Upper lobe of right lung (tissue), 1 donor: ENCODE data around the gene WRAP53. TPM values are rescaled to one million over a fixed set of nuclear protein-coding genes. Genes with fewer than 3 reads are reported as not detected.
A peak's percentile ranks its signal among the peaks of the same experiment; 100 is the strongest.

Experiments
- ATAC-seq: fragments of 200-7000 bp; cut with Tn5 transposase; one replicate; pipeline ENCODE4 v1.9.1; 2020; ENCODE audit warnings: mild to moderate bottlenecking, moderate library complexity
- DNase-seq: peaks from one replicate; pipeline ENCODE4 v3.0.0-alpha.2; 2020
- H3K27ac ChIP-seq: fragments of 200-600 bp; one replicate; pipeline ENCODE4 v1.8.0; 2022
- H3K27me3 ChIP-seq: fragments of 200-600 bp; one replicate; pipeline ENCODE4 v1.8.0; 2022; ENCODE audit warnings: mild to moderate bottlenecking
- H3K36me3 ChIP-seq: fragments of 200-600 bp; one replicate; pipeline ENCODE4 v1.8.0; 2022
- H3K4me1 ChIP-seq: fragments of 200-600 bp; one replicate; pipeline ENCODE4 v1.8.0; 2022
- H3K4me3 ChIP-seq: fragments of 200-600 bp; one replicate; pipeline ENCODE4 v1.8.0; 2022; ENCODE audit warnings: mild to moderate bottlenecking
- H3K9me3 ChIP-seq: fragments of 200-600 bp; one replicate; pipeline ENCODE4 v1.8.0; 2022
- intact Hi-C: fragments of 100-400 bp; cut with DNase I; formaldehyde crosslinking; loops from one replicate; pipeline ENCODE4 v1.11.0; 2022
- total RNA-seq: library from RNA; stranded (reverse); fragmentation: NEBNext Ultra II Directional; extraction: Animal tissue kit (Norgen Biotek cat#: 25700); gene quantifications from one replicate; pipeline ENCODE4 v1.2.1, GENCODE V29; 2021
- TF ChIP-seq, protein P1 (sequence below): fragments of 200-600 bp; IDR thresholded peaks from one replicate; pipeline ENCODE4 v1.8.0; 2022; ENCODE audit warnings: antibody characterized with exemption
- donor health status: DM: no; HTN: yes; CAD: no; lungs with severe emphysema.

Gene WRAP53
- total RNA-seq, 1 donor from 2014 or later: 5.7 TPM

DNA sequence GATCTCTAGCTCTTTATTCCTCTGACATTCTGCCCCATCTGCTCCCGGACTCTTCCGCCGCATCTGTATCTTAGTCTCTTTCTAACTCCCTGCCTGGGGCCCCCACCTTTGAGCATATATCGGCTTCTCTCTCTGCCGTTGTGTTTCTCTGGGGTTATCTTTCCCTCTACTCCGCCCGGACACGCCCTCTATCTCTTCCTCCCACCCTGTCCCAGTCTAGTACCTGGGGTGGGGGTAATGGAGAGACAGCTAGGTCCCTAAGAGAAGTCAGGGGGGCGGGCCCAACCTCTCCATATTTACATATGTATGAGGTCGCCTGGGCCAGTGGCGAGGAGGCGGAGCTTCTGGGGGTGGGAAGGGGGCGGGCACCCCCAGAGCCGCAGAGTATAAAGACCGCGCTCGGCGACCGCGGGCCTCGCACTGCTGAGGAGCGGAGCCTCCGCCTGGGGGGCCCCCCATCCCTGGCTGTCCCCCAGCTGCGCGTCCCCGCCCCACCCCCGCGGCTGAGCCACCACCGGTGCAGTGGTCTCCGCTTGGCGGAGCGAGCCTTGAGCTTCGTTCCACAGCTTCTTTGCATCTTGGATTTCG, 37.7 kb upstream of the WRAP53 start, which contains the start of gene ATP1B2:
ATP1B2 (plus strand) TSS at position 418 of the 588 bp plus-strand sequence. CDS start 593 bp downstream, outside the sequence.
- ATAC-seq: peak; percentile 78
- H3K27me3 ChIP-seq: peaks cover 25% of the 10 kb centered on the region
- TF ChIP-seq, protein P1, sequence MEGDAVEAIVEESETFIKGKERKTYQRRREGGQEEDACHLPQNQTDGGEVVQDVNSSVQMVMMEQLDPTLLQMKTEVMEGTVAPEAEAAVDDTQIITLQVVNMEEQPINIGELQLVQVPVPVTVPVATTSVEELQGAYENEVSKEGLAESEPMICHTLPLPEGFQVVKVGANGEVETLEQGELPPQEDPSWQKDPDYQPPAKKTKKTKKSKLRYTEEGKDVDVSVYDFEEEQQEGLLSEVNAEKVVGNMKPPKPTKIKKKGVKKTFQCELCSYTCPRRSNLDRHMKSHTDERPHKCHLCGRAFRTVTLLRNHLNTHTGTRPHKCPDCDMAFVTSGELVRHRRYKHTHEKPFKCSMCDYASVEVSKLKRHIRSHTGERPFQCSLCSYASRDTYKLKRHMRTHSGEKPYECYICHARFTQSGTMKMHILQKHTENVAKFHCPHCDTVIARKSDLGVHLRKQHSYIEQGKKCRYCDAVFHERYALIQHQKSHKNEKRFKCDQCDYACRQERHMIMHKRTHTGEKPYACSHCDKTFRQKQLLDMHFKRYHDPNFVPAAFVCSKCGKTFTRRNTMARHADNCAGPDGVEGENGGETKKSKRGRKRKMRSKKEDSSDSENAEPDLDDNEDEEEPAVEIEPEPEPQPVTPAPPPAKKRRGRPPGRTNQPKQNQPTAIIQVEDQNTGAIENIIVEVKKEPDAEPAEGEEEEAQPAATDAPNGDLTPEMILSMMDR: no peak

DNA sequence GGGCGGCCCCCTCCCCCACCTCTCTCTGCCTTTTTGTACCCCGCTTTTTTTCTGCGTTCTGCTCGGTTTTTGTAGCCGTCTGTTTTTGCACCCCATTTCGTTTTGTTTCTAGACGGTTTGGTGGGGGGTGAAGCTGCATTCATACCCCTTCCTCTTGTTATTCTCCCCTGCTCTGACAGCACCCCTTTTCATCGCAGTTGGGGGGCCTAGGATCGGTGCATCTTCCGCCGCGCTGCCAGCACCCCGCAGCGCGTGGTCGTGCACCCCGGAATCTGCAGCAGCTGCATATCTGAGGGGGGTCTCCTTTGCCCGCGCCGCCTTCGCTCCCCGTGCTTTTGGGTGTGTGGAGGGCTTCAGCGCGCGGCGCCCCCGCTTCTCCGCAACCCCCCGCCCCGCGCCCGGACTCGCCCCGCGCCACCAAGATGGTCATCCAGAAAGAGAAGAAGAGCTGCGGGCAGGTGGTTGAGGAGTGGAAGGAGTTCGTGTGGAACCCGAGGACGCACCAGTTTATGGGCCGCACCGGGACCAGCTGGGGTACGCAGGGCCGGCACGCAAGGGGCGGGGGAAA, 37.1 kb upstream of the WRAP53 start:
- H3K4me3 ChIP-seq: peak overlapping the region; percentile 53
- no peak for DNase-seq
- ATAC-seq: no peak
- TF ChIP-seq, protein P1: no peak
- intact Hi-C loops: no loop called here
- H3K36me3 ChIP-seq: no peaks in the 10 kb centered on the region
- peaks cover 17% of the 10 kb centered on the region for H3K4me1 ChIP-seq
- H3K27me3 ChIP-seq: peaks cover 25% of the 10 kb centered on the region
- no peaks in the 10 kb centered on the region for H3K9me3 ChIP-seq
- no peak overlapping the region for H3K27ac ChIP-seq

More for the DNA sequence above, 37.7 kb upstream of the WRAP53 start, which contains the start of gene ATP1B2:
- no peaks in the 10 kb centered on the region for H3K36me3 ChIP-seq
- peaks cover 17% of the 10 kb centered on the region for H3K4me1 ChIP-seq
- no peaks in the 10 kb centered on the region for H3K9me3 ChIP-seq
- intact Hi-C loops: no loop called here
- DNase-seq: peak; percentile 78
- peak within 1 kb of the TSS; percentile 53 for H3K4me3 ChIP-seq
- no peak within 1 kb of the TSS for H3K27ac ChIP-seq

DNA sequence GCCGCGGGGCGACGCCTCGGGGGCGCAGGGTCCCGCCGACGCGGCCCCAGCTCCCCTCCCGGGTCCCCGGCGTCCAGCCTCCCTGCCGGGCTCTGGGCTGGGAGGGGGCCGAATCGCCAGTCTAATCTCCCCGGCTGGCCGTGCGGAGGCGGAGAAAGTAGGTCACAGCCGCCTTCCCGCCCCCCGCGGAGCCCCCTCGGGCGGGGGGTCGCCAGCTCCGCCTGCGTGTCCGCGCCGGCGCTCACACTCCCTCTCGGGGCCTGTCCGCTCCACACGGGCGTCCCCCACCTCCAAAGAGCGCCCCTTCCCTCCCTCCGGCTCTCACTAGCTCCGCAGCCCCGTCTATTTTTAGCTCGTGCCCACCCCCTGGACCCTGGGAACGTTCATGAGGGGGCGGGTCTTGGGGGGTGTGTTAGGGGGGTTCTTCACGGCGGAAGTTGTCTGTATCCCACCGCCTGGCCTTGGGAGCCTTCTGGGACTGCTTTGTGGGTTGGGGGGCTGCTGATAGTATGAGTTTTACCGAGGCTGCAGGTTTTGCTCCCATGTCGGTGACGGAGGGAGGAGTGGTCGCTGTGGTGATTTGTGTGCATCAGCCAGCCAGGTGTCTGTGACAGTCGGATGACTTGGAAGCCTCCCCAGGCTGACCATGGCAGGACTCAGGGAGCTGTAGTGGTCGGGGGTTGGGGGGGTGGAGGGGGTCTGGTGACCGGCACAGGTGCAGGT, 36.5 kb upstream of the WRAP53 start:
- no peak for DNase-seq
- Histone ChIP-seq H3K4me3 (peak overlapping the region; percentile 53), H3K4me1 (peaks cover 17% of the 10 kb centered on the region), H3K9me3 (no peaks in the 10 kb centered on the region), H3K36me3 (no peaks in the 10 kb centered on the region), H3K27ac (no peak overlapping the region), H3K27me3 (peaks cover 25% of the 10 kb centered on the region)
- intact Hi-C loops: no loop called here
- TF ChIP-seq, protein P1: no peak
- no peak for ATAC-seq

DNA sequence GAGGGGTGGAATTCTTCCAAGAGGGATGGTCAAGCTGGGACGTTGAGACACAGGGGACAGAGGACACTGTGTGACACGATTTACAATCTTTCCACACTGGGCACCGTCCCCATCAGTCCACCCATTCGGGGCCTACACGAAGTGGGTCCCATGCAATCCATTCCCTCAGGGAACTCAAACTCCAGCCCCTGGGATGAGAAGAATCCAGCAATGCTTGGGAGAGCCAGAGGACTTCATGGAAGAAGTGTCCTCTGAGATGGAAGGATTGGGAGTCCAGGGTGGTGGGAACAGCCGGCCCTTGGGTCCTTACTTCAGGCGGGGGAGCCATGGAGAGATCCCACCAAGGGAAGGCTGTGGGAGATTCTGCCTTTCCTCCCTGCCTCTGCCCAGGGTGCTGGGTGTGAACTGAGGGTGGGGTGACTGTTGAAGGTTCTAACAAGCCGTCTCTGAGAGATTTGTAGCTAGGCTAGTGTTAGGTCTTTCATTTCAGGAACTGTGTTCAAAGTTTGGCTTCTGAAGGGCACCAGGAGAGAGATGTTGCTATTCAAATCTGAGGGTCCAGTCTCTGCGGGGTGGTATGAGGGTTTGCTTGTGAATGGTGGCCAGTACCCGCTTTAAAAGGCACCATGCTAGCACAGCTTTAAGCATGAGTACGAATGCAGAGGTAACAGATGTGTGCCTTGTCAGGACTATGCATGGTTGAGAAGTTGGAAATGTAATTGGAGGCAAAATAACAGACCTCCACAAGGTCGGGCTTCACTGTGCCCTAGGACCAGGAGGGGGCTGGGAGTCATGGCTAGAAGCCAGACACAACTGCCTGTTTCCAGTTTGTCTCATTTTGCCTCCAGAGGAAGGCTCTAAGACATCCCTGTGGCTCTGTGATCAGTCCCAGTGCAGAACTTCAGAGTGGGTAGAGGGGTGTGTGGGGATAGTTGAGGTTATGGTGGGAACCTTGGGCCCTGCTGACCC, 35.6 kb upstream of the WRAP53 start:
- ATAC-seq (no peak), DNase-seq (no peak)
- no peak overlapping the region for H3K4me3 ChIP-seq
- H3K9me3 ChIP-seq: no peaks in the 10 kb centered on the region
- no peak overlapping the region for H3K27ac ChIP-seq
- H3K4me1 ChIP-seq: peaks cover 17% of the 10 kb centered on the region
- H3K27me3 ChIP-seq: peaks cover 25% of the 10 kb centered on the region
- no peaks in the 10 kb centered on the region for H3K36me3 ChIP-seq
- intact Hi-C loops: no loop called here
- TF ChIP-seq, protein P1: no peak

DNA sequence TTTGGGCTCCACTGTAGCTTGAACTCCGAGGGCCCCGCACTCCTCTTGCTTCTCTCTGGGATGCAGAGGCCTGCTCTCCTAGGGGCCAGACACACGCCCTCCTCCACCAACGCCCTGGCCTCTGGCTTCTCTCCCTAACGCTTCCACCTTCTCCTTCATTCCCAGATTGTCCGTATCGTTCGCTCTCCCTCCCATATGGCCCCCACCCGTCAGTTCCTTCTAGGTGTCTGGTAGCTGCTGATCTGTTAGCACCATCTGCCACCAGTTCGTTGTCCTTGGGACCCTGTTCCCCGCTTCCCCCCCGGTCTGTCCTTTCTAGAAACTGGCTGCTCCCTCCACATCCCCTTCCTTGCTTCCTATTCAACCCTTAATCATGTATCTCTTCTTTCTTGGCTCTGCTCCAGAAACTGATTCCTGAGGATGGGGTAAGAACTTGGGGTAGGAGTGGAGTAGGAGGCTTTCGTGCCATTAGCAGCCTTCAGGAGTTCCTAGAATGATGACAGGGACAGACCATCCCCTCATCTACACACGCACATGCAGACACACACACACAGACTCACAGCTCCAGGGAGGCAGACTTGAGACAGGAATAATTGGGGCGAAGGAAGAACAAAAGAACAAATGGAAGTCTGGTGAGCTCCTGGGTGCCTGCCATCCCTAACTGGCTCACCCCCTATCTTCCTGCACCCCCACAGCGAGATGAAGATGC, 33.3 kb upstream of the WRAP53 start:
- ATAC-seq: no peak
- TF ChIP-seq, protein P1: no peak

More for the DNA sequence above, 33.3 kb upstream of the WRAP53 start:
- Histone ChIP-seq H3K4me3 (no peak overlapping the region), H3K36me3 (no peaks in the 10 kb centered on the region), H3K9me3 (no peaks in the 10 kb centered on the region), H3K4me1 (peaks cover 17% of the 10 kb centered on the region), H3K27me3 (peaks cover 21% of the 10 kb centered on the region), H3K27ac (no peak overlapping the region)
- intact Hi-C loops: no loop called here
- no peak for DNase-seq
